Colon (tissue), 2 donors: ENCODE data around the gene SLC10A3.
"Not testable (repeated sequence)": the region's sequence is repeated elsewhere in the genome, so short reads cannot be mapped to it uniquely, and the experiment has no call there.

Experiments used
- FAIRE-seq: peaks from 2 replicates; lab custom pipeline; 2012; peaks lifted over from hg19 to GRCh38; lab: Jason Lieb, UNC
- donor health status: control.
- donor health status: control.

The SLC10A3 gene

GRCh38 chrX:154508384-154508745, 17.9 kb upstream of the SLC10A3 start:
- no peak for FAIRE-seq

GRCh38 chrX:154507673-154508383, 17.4 kb upstream of the SLC10A3 start:
- no peak for FAIRE-seq

- FAIRE-seq: no peak
Observed at GRCh38 chrX:154506483-154507332, 16.3 kb upstream of the SLC10A3 start.

DNA sequence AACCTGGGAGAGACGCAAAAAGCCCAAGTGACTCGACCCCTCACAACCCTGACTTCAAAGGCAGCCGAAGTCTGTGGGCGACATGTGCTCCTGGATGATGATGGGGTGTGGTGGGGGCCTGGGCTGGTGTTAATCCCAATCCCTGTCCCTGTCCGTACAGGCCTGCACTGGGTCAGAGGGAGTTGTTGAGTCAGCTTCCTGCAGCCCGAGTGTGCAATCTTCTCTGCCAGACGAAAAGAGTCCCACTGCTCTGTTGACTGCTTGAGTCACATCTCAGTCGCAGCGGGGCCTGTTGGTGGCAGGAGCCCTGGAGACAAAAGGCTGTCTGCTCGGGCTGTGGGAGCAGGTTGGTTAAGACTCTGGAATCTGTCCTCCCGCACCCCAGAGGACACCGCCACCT, 15.3 kb upstream of the SLC10A3 start:
- FAIRE-seq: no peak

DNA sequence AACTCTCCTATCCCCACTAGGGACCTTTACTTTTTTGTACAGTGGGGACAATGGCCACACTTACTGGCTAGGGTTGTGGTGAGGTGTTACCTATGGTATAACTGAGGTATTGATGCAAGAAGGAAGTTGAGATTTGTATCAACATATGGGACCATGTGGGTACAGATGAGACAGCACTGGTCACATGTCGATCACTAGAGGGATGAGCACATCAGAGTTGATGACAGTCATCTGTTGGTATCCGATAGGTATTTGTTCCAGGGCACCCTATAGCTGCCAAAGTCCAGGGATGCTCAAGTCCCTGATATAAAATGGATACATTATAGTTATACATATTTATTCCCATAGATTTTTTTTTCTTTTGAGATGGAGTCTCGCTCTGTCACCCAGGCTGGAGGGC, 12.6 kb upstream of the SLC10A3 start:
- no peak for FAIRE-seq

GRCh38 chrX:154502098-154502497, 11.7 kb upstream of the SLC10A3 start:
- FAIRE-seq: no peak

GRCh38 chrX:154501423-154501822, 11.0 kb upstream of the SLC10A3 start:
- FAIRE-seq: not testable (repeated sequence)

- FAIRE-seq: not testable (repeated sequence)
Observed at GRCh38 chrX:154496591-154497137, 6.2 kb upstream of the SLC10A3 start.

- no peak for FAIRE-seq
Observed at GRCh38 chrX:154495472-154495922, 5.1 kb upstream of the SLC10A3 start.

DNA sequence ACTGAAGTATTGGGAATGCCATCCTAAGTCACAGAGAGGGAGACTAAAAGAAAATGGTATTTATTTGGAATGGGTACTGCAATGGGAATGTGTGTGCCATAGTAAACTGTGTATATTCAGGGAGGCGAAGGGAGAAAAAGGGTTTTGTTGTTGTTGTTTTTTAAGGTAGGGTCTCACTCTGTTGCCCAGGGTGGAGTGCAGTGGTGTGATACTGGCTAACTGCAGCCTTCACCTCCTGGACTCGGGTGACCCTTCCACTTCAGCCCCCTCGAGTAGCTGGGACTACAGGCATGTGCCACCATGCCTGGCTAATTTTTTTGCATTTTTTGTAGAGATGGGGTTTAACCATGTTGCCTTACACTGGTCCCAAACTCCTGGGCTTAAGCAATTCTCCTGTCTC, 4.3 kb upstream of the SLC10A3 start:
- FAIRE-seq: no peak

DNA sequence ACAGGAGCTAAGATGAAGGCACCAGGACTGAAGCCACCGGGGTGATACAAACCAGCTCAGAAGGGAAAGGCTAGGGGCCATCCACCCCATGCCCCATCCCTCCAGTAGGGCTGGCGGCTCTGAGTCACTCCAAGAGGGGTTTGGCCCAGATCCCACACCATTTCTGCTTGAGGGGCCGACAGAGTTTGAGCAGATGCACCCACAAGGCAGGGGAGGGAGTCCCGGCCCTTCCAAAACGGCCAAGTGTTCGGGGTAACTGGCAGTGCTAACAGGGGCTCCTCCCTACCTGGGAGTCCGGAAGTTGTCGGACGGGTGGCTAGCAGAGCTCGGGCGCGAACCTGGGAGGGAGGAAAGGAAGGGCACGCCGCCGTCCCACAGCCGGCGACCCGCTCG, 412 bp downstream of the SLC10A3 start:
- no peak for FAIRE-seq

- FAIRE-seq: no peak
Observed at GRCh38 chrX:154489182-154489581, 1.2 kb downstream of the SLC10A3 start.

- no peak for FAIRE-seq
Observed at GRCh38 chrX:154488336-154489075, 1.9 kb downstream of the SLC10A3 start.

DNA sequence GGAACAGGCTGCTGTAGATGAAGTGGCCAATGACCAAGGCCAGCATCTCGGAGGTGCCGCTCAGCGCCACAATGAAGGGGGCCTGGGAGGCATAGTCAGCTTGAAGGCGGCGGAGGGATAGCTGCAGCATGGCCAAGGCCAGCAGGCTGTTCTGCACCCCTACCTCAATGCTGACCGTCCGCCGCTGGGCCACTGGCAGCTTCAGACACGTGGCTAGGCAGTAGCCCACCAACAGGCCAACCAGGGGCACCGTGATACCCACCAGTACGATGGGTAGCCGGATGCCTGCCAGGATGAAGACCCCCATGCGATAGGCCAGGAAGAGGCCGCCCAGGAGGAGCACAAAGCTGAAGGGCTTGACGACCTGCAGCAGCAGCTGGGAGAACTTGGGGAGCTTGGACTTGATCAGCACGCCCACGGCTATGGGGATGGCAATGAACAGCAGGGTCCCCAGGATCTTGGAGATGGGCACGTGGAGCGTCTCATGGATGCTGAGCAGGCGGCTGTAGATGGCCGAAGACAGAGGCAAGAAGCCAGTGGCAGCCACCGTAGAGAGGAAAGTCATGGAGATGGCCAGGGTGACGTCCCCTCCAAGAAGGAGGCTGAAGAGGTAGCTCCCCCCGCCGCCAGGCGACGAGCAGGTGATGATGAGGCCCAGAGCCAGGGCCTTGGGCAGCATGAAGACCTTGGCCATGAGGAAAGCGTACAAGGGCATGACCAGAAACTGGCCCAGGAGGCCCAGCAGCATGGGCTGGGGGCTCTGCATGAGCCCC, 2.7 kb downstream of the SLC10A3 start:
- FAIRE-seq: no peak

DNA sequence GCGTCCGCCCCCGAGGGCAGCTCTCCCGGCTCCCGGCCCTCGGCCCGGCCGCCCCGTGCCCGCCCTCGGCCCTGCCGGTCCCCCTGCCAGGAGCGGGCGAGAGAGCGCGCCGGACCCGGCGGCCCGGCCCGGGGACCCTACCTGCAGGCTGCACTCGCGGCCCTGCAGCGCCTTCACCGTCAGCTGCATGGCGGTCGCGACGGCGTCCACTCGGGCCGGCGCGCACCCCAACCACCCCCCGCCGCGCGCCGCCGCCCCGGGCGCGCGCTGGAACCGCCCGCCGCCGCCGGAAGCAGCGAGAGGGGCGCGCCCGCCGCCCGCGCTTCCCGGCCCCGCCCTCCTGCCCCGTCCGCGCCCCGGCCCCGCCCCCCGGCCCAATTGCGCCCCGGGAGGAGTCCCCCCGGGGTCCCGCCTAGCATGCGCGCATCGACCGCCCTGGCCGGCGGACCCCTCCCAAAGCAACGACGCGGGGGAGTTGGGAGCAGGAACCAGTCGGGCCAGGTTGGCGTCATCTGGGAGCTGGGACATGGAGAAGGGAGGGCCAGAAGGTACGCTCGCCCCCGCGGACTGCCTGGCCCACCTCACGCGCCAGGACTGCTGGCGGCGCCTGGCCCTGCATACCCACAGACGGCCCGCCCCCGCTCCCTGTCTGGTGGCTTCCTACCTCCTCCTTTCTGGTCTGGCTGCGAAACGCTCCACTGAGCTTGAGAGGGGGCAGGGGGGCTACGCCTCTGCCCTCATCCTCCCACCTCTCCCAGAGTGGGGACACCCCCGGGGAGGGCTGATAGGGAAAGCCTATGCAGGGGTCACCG, 3.8 kb downstream of the SLC10A3 start, which contains the start of gene UBL4A:
Gene UBL4A (minus strand): TSS at position 220 of the 812 bp plus-strand sequence. CDS start 31 bp downstream, at position 189.
- FAIRE-seq: no peak

GRCh38 chrX:154486052-154486395, 4.4 kb downstream of the SLC10A3 start:
- no peak for FAIRE-seq

GRCh38 chrX:154485150-154486051, 5.0 kb downstream of the SLC10A3 start:
- FAIRE-seq: no peak

GRCh38 chrX:154484255-154485149, 5.9 kb downstream of the SLC10A3 start:
- FAIRE-seq: no peak

DNA sequence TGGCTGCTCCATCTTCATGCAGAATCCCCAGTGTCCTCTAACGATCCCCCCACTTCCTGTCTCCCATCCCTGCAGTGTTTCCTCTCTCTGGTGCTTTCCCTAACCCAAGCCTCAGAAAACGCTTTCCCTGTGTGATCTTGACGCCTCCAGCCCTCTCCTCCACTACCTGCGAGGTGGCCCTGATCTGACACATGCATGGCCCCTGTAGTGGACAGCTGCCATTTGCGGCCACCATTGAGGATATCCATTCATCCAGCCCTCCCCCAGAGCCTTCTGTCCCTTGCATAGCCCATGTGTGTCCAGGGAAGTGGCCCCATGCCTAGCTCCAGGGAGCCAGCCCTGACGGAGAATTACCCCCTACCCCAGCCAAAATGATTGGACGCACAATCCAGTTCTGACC, 7.1 kb downstream of the SLC10A3 start:
- FAIRE-seq: no peak
